Measurements from ENCODE around the gene TSPAN31.

Gene TSPAN31

GRCh38 chr12:57722716-57723629 lies 21.9 kb upstream of the TSPAN31 start:
- no peak for FAIRE-seq

- no peak for FAIRE-seq
Observed at GRCh38 chr12:57723630-57723962, 21.2 kb upstream of the TSPAN31 start.

- no peak for FAIRE-seq
Observed at GRCh38 chr12:57724003-57724935, 20.6 kb upstream of the TSPAN31 start.

- no peak for FAIRE-seq
Observed at GRCh38 chr12:57724936-57725740, 19.7 kb upstream of the TSPAN31 start.

- FAIRE-seq, result no peak
Observed at GRCh38 chr12:57725851-57726150, 19.0 kb upstream of the TSPAN31 start.

GRCh38 chr12:57726151-57726883 lies 18.5 kb upstream of the TSPAN31 start:
- FAIRE-seq, result no peak

GRCh38 chr12:57726884-57727757 lies 17.7 kb upstream of the TSPAN31 start:
- no peak for FAIRE-seq

GRCh38 chr12:57727758-57728395 lies 17.0 kb upstream of the TSPAN31 start:
- no peak for FAIRE-seq

- no peak for FAIRE-seq
Observed at GRCh38 chr12:57729321-57729844, 15.5 kb upstream of the TSPAN31 start.

GRCh38 chr12:57730336-57731067 lies 14.3 kb upstream of the TSPAN31 start:
- no peak for FAIRE-seq

- FAIRE-seq, result no peak
Observed at GRCh38 chr12:57731411-57732080, 13.3 kb upstream of the TSPAN31 start.

- FAIRE-seq, result no peak
Observed at GRCh38 chr12:57732270-57732669, 12.6 kb upstream of the TSPAN31 start.

- no peak for FAIRE-seq
Observed at GRCh38 chr12:57732726-57733593, 11.9 kb upstream of the TSPAN31 start.

- no peak for FAIRE-seq
Observed at GRCh38 chr12:57733928-57734327, 10.9 kb upstream of the TSPAN31 start.

- FAIRE-seq, result no peak
Observed at GRCh38 chr12:57734591-57734990, 10.2 kb upstream of the TSPAN31 start.

GRCh38 chr12:57735198-57735855 lies 9.5 kb upstream of the TSPAN31 start:
- no peak for FAIRE-seq

GRCh38 chr12:57735952-57736740 lies 8.7 kb upstream of the TSPAN31 start:
- no peak for FAIRE-seq
